HCT116 (cell line): ENCODE data around the gene XPNPEP1. TPM values are rescaled to one million over a fixed set of nuclear protein-coding genes. Genes with fewer than 3 reads are reported as not detected.

Source experiments
- ATAC-seq: fragments of 200-7000 bp; cut with Tn5 transposase; 2 replicates; pipeline ENCODE4 v1.9.1; 2020; ENCODE audit warnings: mild to moderate bottlenecking, moderate library complexity
- BruUV-seq: library from RNA; stranded (reverse); fragments of 400-500 nt; replicated peaks from 2 replicates; lab custom pipeline; 2021; lab: Mats Ljungman, UMichigan
- CTCF ChIA-PET: fragments of 300-600 bp; sonication (Branson Sonifier 250); formaldehyde crosslinking; loops from one replicate; lab custom pipeline; 2021; ENCODE audit warnings: antibody characterized with exemption; lab: Charles Lee
- POLR2A ChIA-PET: fragments of 300-600, 350-600 bp; sonication (Branson Sonifier 250); formaldehyde crosslinking; loops from one replicate; lab custom pipeline; 2021; ENCODE audit warnings: antibody characterized with exemption; lab: Charles Lee
- RAD21 ChIA-PET, 2 experiments: fragments of 300-600 bp; sonication (Branson Sonifier 250); formaldehyde crosslinking; loops; one replicate each; lab custom pipeline; 2023; ENCODE audit warnings: low total read pairs in 2 of 2; ENCODE audit not compliant: uncharacterized antibody in 2 of 2, unreplicated experiment in 2 of 2, low non-redundant PET in 1 of 2; lab: Charles Lee
- DNase-seq: peaks from one replicate; pipeline ENCODE4 v3.0.0-alpha.2; 2010; ENCODE audit warnings: low read depth, low spot score
- H2AFZ ChIP-seq: fragments of 200-600 bp; shearing (Covaris generic), sonication (generic); 2 replicates; pipeline ENCODE4 v1.6.1; 2017; ENCODE audit warnings: low read depth, mixed run types, mixed read lengths, antibody characterized with exemption, low read length; ENCODE audit not compliant: poor library complexity, severe bottlenecking
- H3K27ac ChIP-seq: 2 replicates; pipeline ENCODE4 v1.5.1; 2012; ENCODE audit warnings: low read depth, low read length
- H3K27me3 ChIP-seq: fragments of 200-600 bp; sonication (generic); 2 replicates; pipeline ENCODE4 v1.6.1; 2016; ENCODE audit warnings: mixed run types, low read length, mixed read lengths; ENCODE audit not compliant: insufficient read depth
- H3K36me3 ChIP-seq, 2 experiments: fragments of 200-500 bp in 1 of 2; fragments of 200-600 bp in 1 of 2; sonication (Bioruptor generic) in 1 of 2; sonication (generic) in 1 of 2; 2 replicates each; pipeline versions ENCODE4 v1.5.1 to v1.6.1; 2014 to 2016; ENCODE audit warnings: low read length in 2 of 2, inconsistent platforms in 1 of 2, mixed read lengths in 1 of 2, mixed run types in 1 of 2; ENCODE audit not compliant: insufficient read depth in 2 of 2, control insufficient read depth in 1 of 2
- H3K4me1 ChIP-seq, 2 experiments: fragments of 200-600 bp in 1 of 2; sonication (generic) in 1 of 2; 2 replicates each; pipeline versions ENCODE4 v1.5.1 to v1.6.1; 2012 to 2017; ENCODE audit warnings: low read length in 2 of 2, inconsistent platforms in 1 of 2, mild to moderate bottlenecking in 1 of 2, mixed read lengths in 1 of 2, mixed run types in 1 of 2, moderate library complexity in 1 of 2; ENCODE audit not compliant: insufficient read depth in 2 of 2, control insufficient read depth in 1 of 2
- H3K4me2 ChIP-seq: fragments of 200-600 bp; sonication (generic); 2 replicates; pipeline ENCODE4 v1.6.1; 2017; ENCODE audit warnings: mixed run types, low read length, mixed read lengths
- H3K4me3 ChIP-seq, 2 experiments: fragments of 200-600 bp in 1 of 2; sonication (generic) in 1 of 2; replicated peaks in 1 of 2; 2 replicates each; pipeline ENCODE4 v1.5.1; 2011 to 2016; ENCODE audit warnings: low read length in 2 of 2, control low read depth in 1 of 2, low read depth in 1 of 2, mild to moderate bottlenecking in 1 of 2, mixed read lengths in 1 of 2, mixed run types in 1 of 2
- H3K79me2 ChIP-seq: fragments of 200-600 bp; sonication (generic); 2 replicates; pipeline ENCODE4 v1.6.1; 2017; ENCODE audit warnings: mild to moderate bottlenecking, mixed run types, low read length, moderate library complexity, mixed read lengths; ENCODE audit not compliant: insufficient read depth
- H3K9ac ChIP-seq: fragments of 200-600 bp; sonication (generic); 2 replicates; pipeline ENCODE4 v1.6.1; 2016; ENCODE audit warnings: low read length, mixed read lengths
- H3K9me2 ChIP-seq: fragments of 200-600 bp; sonication (generic), shearing (Covaris generic); 2 replicates; pipeline ENCODE4 v1.6.1; 2017; ENCODE audit warnings: mixed run types, mild to moderate bottlenecking, moderate library complexity; ENCODE audit not compliant: insufficient read depth
- H3K9me3 ChIP-seq, 2 experiments: fragments of 200-500 bp in 1 of 2; fragments of 200-600 bp in 1 of 2; sonication (Bioruptor generic) in 1 of 2; sonication (generic) in 1 of 2; 2 replicates each; pipeline ENCODE4 v1.6.1; 2014 to 2017; ENCODE audit warnings: low read length in 2 of 2, mixed read lengths in 2 of 2, inconsistent platforms in 1 of 2, low read depth in 1 of 2, mild to moderate bottlenecking in 1 of 2, mixed run types in 1 of 2, moderate library complexity in 1 of 2; ENCODE audit not compliant: control insufficient read depth in 1 of 2, insufficient read depth in 1 of 2
- H4K20me1 ChIP-seq: fragments of 200-600 bp; sonication (generic), shearing (Covaris generic); 2 replicates; pipeline ENCODE4 v1.6.1; 2017; ENCODE audit warnings: mixed run types, mild to moderate bottlenecking, moderate library complexity; ENCODE audit not compliant: insufficient read depth
- CTCF ChIP-seq, 3 experiments: fragments of 200-600 bp in 1 of 3; sonication (generic) in 1 of 3; IDR thresholded peaks in 2 of 3; conservative IDR thresholded peaks in 1 of 3; 2 replicates each; pipeline ENCODE4 v1.5.1; 2012 to 2017; ENCODE audit warnings: low read depth in 2 of 3, low read length in 2 of 3, antibody characterized with exemption in 1 of 3, borderline replicate concordance in 1 of 3, control low read depth in 1 of 3, mild to moderate bottlenecking in 1 of 3, mixed read lengths in 1 of 3, mixed run types in 1 of 3, moderate library complexity in 1 of 3; ENCODE audit not compliant: insufficient read depth in 1 of 3
- ELF1 ChIP-seq: IDR thresholded peaks from 2 replicates; pipeline ENCODE4 v1.6.1; 2012; ENCODE audit warnings: low read depth, borderline replicate concordance
- EZH2 ChIP-seq: fragments of 200-600 bp; sonication (generic); IDR thresholded peaks from 2 replicates; pipeline ENCODE4 v1.6.1; 2017; ENCODE audit warnings: antibody characterized with exemption, mixed run types
- EZH2phosphoT487 ChIP-seq: fragments of 200-600 bp; IDR thresholded peaks from 2 replicates; pipeline ENCODE4 v1.6.1; 2018; ENCODE audit warnings: antibody characterized with exemption, borderline replicate concordance
- FOSL1 ChIP-seq: IDR thresholded peaks from 2 replicates; pipeline ENCODE4 v1.6.1; 2012; ENCODE audit warnings: low read depth
- RAD21 ChIP-seq: IDR thresholded peaks from 2 replicates; pipeline ENCODE4 v1.6.1; 2012; ENCODE audit warnings: low read depth, mild to moderate bottlenecking
- TCF7L2 ChIP-seq: IDR thresholded peaks from 2 replicates; pipeline ENCODE4 v1.7.0; 2011; ENCODE audit warnings: borderline replicate concordance, inconsistent platforms; ENCODE audit not compliant: insufficient read depth, insufficient read length; ENCODE audit errors: extremely low read depth
- ZBTB33 ChIP-seq: IDR thresholded peaks from 2 replicates; pipeline ENCODE4 v1.6.1; 2011; ENCODE audit warnings: mild to moderate bottlenecking, low read length, moderate library complexity; ENCODE audit not compliant: insufficient replicate concordance; ENCODE audit errors: extremely low read depth
- ZNF274 ChIP-seq: fragments of 200-500 bp; sonication (Bioruptor generic); IDR thresholded peaks from 2 replicates; pipeline ENCODE4 v1.6.1; 2014; ENCODE audit warnings: mild to moderate bottlenecking, low read depth, low read length, inconsistent platforms
- intact Hi-C: fragments of 100-400 bp; cut with micrococcal nuclease; formaldehyde crosslinking; loops from 2 replicates; pipeline ENCODE4 v1.10.0; 2022
- total RNA-seq: library from RNA; stranded (reverse); gene quantifications from one replicate; pipeline ENCODE4 v1.2.1, GENCODE V29; 2021; ENCODE audit not compliant: unreplicated experiment

XPNPEP1 gene
- total RNA-seq, 1 experiment from 2014 or later, result 87.3 TPM

GRCh38 chr10:109964318-109964717, 41.0 kb upstream of the XPNPEP1 start:
- Histone ChIP-seq H3K4me2 (no peak overlapping the region), H3K27ac (no peak overlapping the region), H3K27me3 (no peaks in the 10 kb centered on the region), H3K4me1 (peaks cover 10 to 12% of the 10 kb centered on the region in 2 experiments; a peak in 3 of 4 replicates), H3K9me3 (no peaks in the 10 kb centered on the region), H2AFZ (no peak overlapping the region), H3K79me2 (no peaks in the 10 kb centered on the region), H3K36me3 (no peaks in the 10 kb centered on the region), H4K20me1 (no peaks in the 10 kb centered on the region), H3K9ac (no peak overlapping the region), H3K9me2 (no peaks in the 10 kb centered on the region), H3K4me3 (no peak overlapping the region)
- intact Hi-C loops, result no loop called here
- BruUV-seq, result no TSS peak
- POLR2A ChIA-PET, result no interaction called here
- RAD21 ChIA-PET, result no interaction called here
- no peak for DNase-seq
- ATAC-seq, result no peak
- CTCF ChIA-PET, result interaction anchor here (1.4 kb wide), 1 partner anchor 14 kb away, joined by 4 read pairs; no protein-coding TSS in a partner anchor
- no peak for TF ChIP-seq RAD21

- H3K9me3 ChIP-seq, result no peaks in the 10 kb centered on the region
- H4K20me1 ChIP-seq, result no peaks in the 10 kb centered on the region
- ATAC-seq (no peak), DNase-seq (no peak)
- H3K27me3 ChIP-seq, result no peaks in the 10 kb centered on the region
- intact Hi-C loops, result no loop called here
- H3K9me2 ChIP-seq, result no peaks in the 10 kb centered on the region
- H3K9ac ChIP-seq, result no peak overlapping the region
- no peak overlapping the region for H3K4me2 ChIP-seq
- no peak overlapping the region for H2AFZ ChIP-seq
- ChIA-PET CTCF (interaction anchor here (1.4 kb wide), 1 partner anchor 15 kb away, joined by 4 read pairs; no protein-coding TSS in a partner anchor), POLR2A (no interaction called here), RAD21 (no interaction called here)
- H3K36me3 ChIP-seq, result no peaks in the 10 kb centered on the region
- TF ChIP-seq ZNF274, result no peak
- no peak for TF ChIP-seq EZH2phosphoT487
- TF ChIP-seq EZH2, result no peak
- no peak for TF ChIP-seq TCF7L2
- no peak for TF ChIP-seq FOSL1
- no peak for TF ChIP-seq ELF1
- no peak for TF ChIP-seq CTCF (IDR thresholded peaks at IDR 0.05 in 2 of 3, conservative IDR thresholded peaks at IDR 0.05 in 1 of 3; ENCODE audit: borderline replicate concordance in 1 of 3, insufficient read depth in 1 of 3, low read depth in 2 of 3, low read length in 2 of 3)
- TF ChIP-seq RAD21, result no peak
- no peak for TF ChIP-seq ZBTB33
- peaks cover 10 to 12% of the 10 kb centered on the region in 2 experiments; a peak in 3 of 4 replicates for H3K4me1 ChIP-seq
- H3K4me3 ChIP-seq, result no peak overlapping the region
- no peak overlapping the region for H3K27ac ChIP-seq
- H3K79me2 ChIP-seq, result no peaks in the 10 kb centered on the region
- BruUV-seq, result no TSS peak
These were observed 40.1 kb upstream of the XPNPEP1 start for GRCh38 chr10:109963439-109963838.
